HepG2 (cell line): ENCODE measurements around the gene TCFL5.

Experiments used
- E2F2 ChIP-seq: sonication (generic); formaldehyde crosslinking; IDR thresholded peaks from 2 replicates; pipeline ENCODE4 v1.4.0; 2020; ENCODE audit warnings: missing genetic modification reagents, borderline replicate concordance
- SRSF4 ChIP-seq: fragments of 200-400 bp; formaldehyde crosslinking; IDR thresholded peaks from one replicate; pipeline ENCODE4 v1.6.1; 2018; ENCODE audit warnings: mild to moderate bottlenecking, low read depth, low read length, moderate library complexity; ENCODE audit not compliant: poor library complexity, severe bottlenecking
- TF ChIP-seq, protein P1 (sequence below): IDR thresholded peaks from 2 replicates; pipeline ENCODE4 v1.6.1; 2012; ENCODE audit warnings: inconsistent platforms

DNA sequence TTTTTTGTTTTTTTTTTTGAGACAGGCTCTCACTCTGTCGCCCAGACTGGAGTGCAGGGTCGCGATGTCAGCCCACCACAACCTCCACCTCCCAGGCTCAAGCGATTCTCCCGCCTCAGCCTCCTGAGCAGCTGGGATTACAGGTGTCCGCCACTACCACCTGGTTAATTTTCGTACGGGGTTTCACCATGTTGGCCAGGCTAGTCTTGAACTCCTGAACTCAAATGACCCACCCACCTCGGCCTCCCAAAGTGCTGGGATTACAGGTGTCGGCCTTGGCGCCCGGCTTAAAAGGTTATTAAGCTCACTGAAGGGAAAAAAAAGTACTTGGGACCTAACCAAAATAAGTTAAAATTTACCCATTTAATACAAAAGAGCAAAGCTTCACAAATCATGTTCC, 1.9 kb downstream of the TCFL5 start:
- TF ChIP-seq E2F2 (CRISPR knock-in tag) (no peak), SRSF4 (no peak)
- TF ChIP-seq, protein P1, sequence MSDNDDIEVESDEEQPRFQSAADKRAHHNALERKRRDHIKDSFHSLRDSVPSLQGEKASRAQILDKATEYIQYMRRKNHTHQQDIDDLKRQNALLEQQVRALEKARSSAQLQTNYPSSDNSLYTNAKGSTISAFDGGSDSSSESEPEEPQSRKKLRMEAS: no peak
